ENCODE measurements around the gene PODXL. TPM values are rescaled to one million over a fixed set of nuclear protein-coding genes. Genes with fewer than 3 reads are reported as not detected.
A peak's percentile ranks its signal among the peaks of the same experiment; 100 is the strongest.
"Not testable (repeated sequence)": the region's sequence is repeated elsewhere in the genome, so short reads cannot be mapped to it uniquely, and the experiment has no call there.

Gene PODXL
- total RNA-seq, 1 experiment from 2014 or later = 1.5 TPM

GRCh38 chr7:131518626-131519025, 37.8 kb downstream of the PODXL start:
- H4K20me1 ChIP-seq (ENCODE audit: insufficient read depth, low read depth, low read length) = 0 out of 2 replicates have a peak, but pooled peaks cover 3% of the 10 kb centered on the region
- no peaks in the 10 kb centered on the region for H3K27me3 ChIP-seq (ENCODE audit: low read length)
- H3K9ac ChIP-seq (ENCODE audit: low read length) = no peak overlapping the region
- H2AFZ ChIP-seq (ENCODE audit: low read length) = no peak overlapping the region
- no peaks in the 10 kb centered on the region for H3K36me3 ChIP-seq (ENCODE audit: insufficient read depth, low read length)
- H3K9me2 ChIP-seq (replicated peaks; ENCODE audit: insufficient read depth, low read length) = no peaks in the 10 kb centered on the region
- no peak overlapping the region for H3K4me3 ChIP-seq (ENCODE audit: low read length)
- H3K79me2 ChIP-seq (ENCODE audit: low read length) = no peaks in the 10 kb centered on the region
- no peak overlapping the region for H3K27ac ChIP-seq (ENCODE audit: low read length)
- no peaks in the 10 kb centered on the region for H3K4me1 ChIP-seq (ENCODE audit: low read length)
- H3K9me3 ChIP-seq (ENCODE audit: low read length) = no peaks in the 10 kb centered on the region
- no peak overlapping the region for H3K4me2 ChIP-seq (ENCODE audit: low read depth, low read length, poor library complexity, severe bottlenecking)
- peak; percentile 38 for DNase-seq

GRCh38 chr7:131517218-131517923, 39.1 kb downstream of the PODXL start:
- Histone ChIP-seq H3K9me3 (ENCODE audit: low read length) (no peaks in the 10 kb centered on the region), H4K20me1 (ENCODE audit: insufficient read depth, low read depth, low read length) (0 out of 2 replicates have a peak, but pooled peaks cover 3% of the 10 kb centered on the region), H3K9me2 (replicated peaks; ENCODE audit: insufficient read depth, low read length) (no peaks in the 10 kb centered on the region), H3K4me2 (ENCODE audit: low read depth, low read length, poor library complexity, severe bottlenecking) (no peak overlapping the region), H3K79me2 (ENCODE audit: low read length) (no peaks in the 10 kb centered on the region), H3K27ac (ENCODE audit: low read length) (no peak overlapping the region), H3K36me3 (ENCODE audit: insufficient read depth, low read length) (no peaks in the 10 kb centered on the region), H3K9ac (ENCODE audit: low read length) (no peak overlapping the region), H2AFZ (ENCODE audit: low read length) (no peak overlapping the region), H3K4me3 (ENCODE audit: low read length) (no peak overlapping the region), H3K27me3 (ENCODE audit: low read length) (no peaks in the 10 kb centered on the region), H3K4me1 (ENCODE audit: low read length) (peaks cover 3% of the 10 kb centered on the region)
- no peak for DNase-seq

GRCh38 chr7:131515471-131515870, 41.0 kb downstream of the PODXL start:
- not testable (repeated sequence) for H3K36me3 ChIP-seq (ENCODE audit: insufficient read depth, low read length); H3K9me3 ChIP-seq (ENCODE audit: low read length); H3K27me3 ChIP-seq (ENCODE audit: low read length); H3K79me2 ChIP-seq (ENCODE audit: low read length); H3K27ac ChIP-seq (ENCODE audit: low read length); H3K9me2 ChIP-seq (replicated peaks; ENCODE audit: insufficient read depth, low read length); DNase-seq; H3K4me3 ChIP-seq (ENCODE audit: low read length); H2AFZ ChIP-seq (ENCODE audit: low read length); H3K4me1 ChIP-seq (ENCODE audit: low read length); H3K9ac ChIP-seq (ENCODE audit: low read length); H3K4me2 ChIP-seq (ENCODE audit: low read depth, low read length, poor library complexity, severe bottlenecking); H4K20me1 ChIP-seq (ENCODE audit: insufficient read depth, low read depth, low read length)

GRCh38 chr7:131513245-131514061, 43.0 kb downstream of the PODXL start:
- Histone ChIP-seq H3K4me1 (ENCODE audit: low read length) (peaks cover 3% of the 10 kb centered on the region), H3K79me2 (ENCODE audit: low read length) (no peaks in the 10 kb centered on the region), H3K27me3 (ENCODE audit: low read length) (no peaks in the 10 kb centered on the region), H3K36me3 (ENCODE audit: insufficient read depth, low read length) (no peaks in the 10 kb centered on the region), H3K4me3 (ENCODE audit: low read length) (no peak overlapping the region), H4K20me1 (ENCODE audit: insufficient read depth, low read depth, low read length) (no peaks in the 10 kb centered on the region), H3K9ac (ENCODE audit: low read length) (no peak overlapping the region), H2AFZ (ENCODE audit: low read length) (no peak overlapping the region), H3K9me2 (replicated peaks; ENCODE audit: insufficient read depth, low read length) (no peaks in the 10 kb centered on the region), H3K9me3 (ENCODE audit: low read length) (no peaks in the 10 kb centered on the region), H3K27ac (ENCODE audit: low read length) (no peak overlapping the region), H3K4me2 (ENCODE audit: low read depth, low read length, poor library complexity, severe bottlenecking) (no peak overlapping the region)
- peak; percentile 91 for DNase-seq

GRCh38 chr7:131511774-131512535, 44.5 kb downstream of the PODXL start:
- no peaks in the 10 kb centered on the region for H3K9me2 ChIP-seq (replicated peaks; ENCODE audit: insufficient read depth, low read length)
- peaks cover 3% of the 10 kb centered on the region for H3K4me1 ChIP-seq (ENCODE audit: low read length)
- no peak overlapping the region for H3K27ac ChIP-seq (ENCODE audit: low read length)
- no peaks in the 10 kb centered on the region for H3K36me3 ChIP-seq (ENCODE audit: insufficient read depth, low read length)
- no peaks in the 10 kb centered on the region for H3K9me3 ChIP-seq (ENCODE audit: low read length)
- H3K27me3 ChIP-seq (ENCODE audit: low read length) = no peaks in the 10 kb centered on the region
- H4K20me1 ChIP-seq (ENCODE audit: insufficient read depth, low read depth, low read length) = peaks cover 2% of the 10 kb centered on the region; the same call in 1 of the 2 replicates
- no peak overlapping the region for H3K4me3 ChIP-seq (ENCODE audit: low read length)
- no peaks in the 10 kb centered on the region for H3K79me2 ChIP-seq (ENCODE audit: low read length)
- no peak overlapping the region for H2AFZ ChIP-seq (ENCODE audit: low read length)
- DNase-seq = no peak
- no peak overlapping the region for H3K4me2 ChIP-seq (ENCODE audit: low read depth, low read length, poor library complexity, severe bottlenecking)
- H3K9ac ChIP-seq (ENCODE audit: low read length) = no peak overlapping the region

- H3K4me2 ChIP-seq (ENCODE audit: low read depth, low read length, poor library complexity, severe bottlenecking) = no peak overlapping the region
- no peaks in the 10 kb centered on the region for H3K27me3 ChIP-seq (ENCODE audit: low read length)
- no peaks in the 10 kb centered on the region for H3K79me2 ChIP-seq (ENCODE audit: low read length)
- no peak overlapping the region for H3K4me3 ChIP-seq (ENCODE audit: low read length)
- H3K36me3 ChIP-seq (ENCODE audit: insufficient read depth, low read length) = no peaks in the 10 kb centered on the region
- H3K9me2 ChIP-seq (replicated peaks; ENCODE audit: insufficient read depth, low read length) = no peaks in the 10 kb centered on the region
- peaks cover 3% of the 10 kb centered on the region for H3K4me1 ChIP-seq (ENCODE audit: low read length)
- no peaks in the 10 kb centered on the region for H3K9me3 ChIP-seq (ENCODE audit: low read length)
- H4K20me1 ChIP-seq (ENCODE audit: insufficient read depth, low read depth, low read length) = peaks cover 4% of the 10 kb centered on the region; the same call in 1 of the 2 replicates
- DNase-seq = no peak
- no peak overlapping the region for H2AFZ ChIP-seq (ENCODE audit: low read length)
- no peak overlapping the region for H3K27ac ChIP-seq (ENCODE audit: low read length)
- H3K9ac ChIP-seq (ENCODE audit: low read length) = no peak overlapping the region
Measured at GRCh38 chr7:131511071-131511470, 45.4 kb downstream of the PODXL start.

- H3K9ac ChIP-seq (ENCODE audit: low read length) = no peak overlapping the region
- H3K4me1 ChIP-seq (ENCODE audit: low read length) = peaks cover 3% of the 10 kb centered on the region
- H3K9me3 ChIP-seq (ENCODE audit: low read length) = no peaks in the 10 kb centered on the region
- DNase-seq = no peak
- no peaks in the 10 kb centered on the region for H3K36me3 ChIP-seq (ENCODE audit: insufficient read depth, low read length)
- no peak overlapping the region for H3K4me3 ChIP-seq (ENCODE audit: low read length)
- no peaks in the 10 kb centered on the region for H3K9me2 ChIP-seq (replicated peaks; ENCODE audit: insufficient read depth, low read length)
- H3K79me2 ChIP-seq (ENCODE audit: low read length) = no peaks in the 10 kb centered on the region
- no peak overlapping the region for H3K27ac ChIP-seq (ENCODE audit: low read length)
- H3K27me3 ChIP-seq (ENCODE audit: low read length) = no peaks in the 10 kb centered on the region
- peaks cover 4% of the 10 kb centered on the region; the same call in 1 of the 2 replicates for H4K20me1 ChIP-seq (ENCODE audit: insufficient read depth, low read depth, low read length)
- H2AFZ ChIP-seq (ENCODE audit: low read length) = no peak overlapping the region
- H3K4me2 ChIP-seq (ENCODE audit: low read depth, low read length, poor library complexity, severe bottlenecking) = no peak overlapping the region
Measured at GRCh38 chr7:131509781-131510180, 46.6 kb downstream of the PODXL start.

Data from Karpas-422 (cell line).